Ovary (tissue), 1 donor: Measurements from ENCODE around the gene CPXM2.

Experiments
- EP300 ChIP-seq: sonication (generic); formaldehyde crosslinking; IDR thresholded peaks from one replicate; pipeline ENCODE4 v1.6.1; 2017; ENCODE audit warnings: antibody characterized with exemption
- POLR2A ChIP-seq: fragments of 450-650 bp; IDR thresholded peaks from one replicate; pipeline ENCODE4 v1.6.1; 2017; ENCODE audit warnings: antibody characterized with exemption, mild to moderate bottlenecking, moderate library complexity

DNA sequence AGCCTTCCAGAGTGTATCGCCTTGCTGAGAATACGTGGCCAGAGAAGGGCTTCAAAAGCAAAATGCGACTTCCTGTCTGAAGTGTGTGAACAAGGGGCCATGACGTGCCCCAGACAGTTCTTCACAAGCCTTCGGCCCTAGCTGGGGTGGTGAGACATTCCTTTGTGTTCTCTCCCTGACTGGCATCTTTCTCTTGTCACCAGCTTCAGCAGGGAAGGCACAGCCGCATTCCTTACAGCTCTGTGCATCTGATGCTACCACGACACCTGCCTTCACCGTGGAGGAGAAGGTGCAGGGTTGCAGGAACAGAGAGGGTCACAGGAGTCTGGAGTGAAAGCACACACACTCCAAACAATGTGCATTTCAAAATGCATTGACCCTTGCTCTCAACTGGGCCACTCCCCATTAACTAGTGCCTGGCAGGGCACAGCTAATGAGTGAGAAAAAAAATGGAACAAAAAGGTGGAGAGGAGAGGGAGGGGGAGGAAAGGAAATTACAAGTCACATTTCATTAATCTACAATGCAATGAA is 132.0 kb downstream of the CPXM2 start:
- TF ChIP-seq EP300 (no peak), POLR2A (no peak)
